GM18870 (cell line): ENCODE results near the gene FCHO1.
"Not testable (repeated sequence)": the region's sequence is repeated elsewhere in the genome, so short reads cannot be mapped to it uniquely, and the experiment has no call there.

ENCODE experiments used
- ATAC-seq: cut with Tn5 transposase; IDR thresholded peaks from one replicate; pipeline ENCODE4 v1.9.1; 2021; ENCODE audit warnings: moderate library complexity; ENCODE audit not compliant: unreplicated experiment

Gene FCHO1

DNA sequence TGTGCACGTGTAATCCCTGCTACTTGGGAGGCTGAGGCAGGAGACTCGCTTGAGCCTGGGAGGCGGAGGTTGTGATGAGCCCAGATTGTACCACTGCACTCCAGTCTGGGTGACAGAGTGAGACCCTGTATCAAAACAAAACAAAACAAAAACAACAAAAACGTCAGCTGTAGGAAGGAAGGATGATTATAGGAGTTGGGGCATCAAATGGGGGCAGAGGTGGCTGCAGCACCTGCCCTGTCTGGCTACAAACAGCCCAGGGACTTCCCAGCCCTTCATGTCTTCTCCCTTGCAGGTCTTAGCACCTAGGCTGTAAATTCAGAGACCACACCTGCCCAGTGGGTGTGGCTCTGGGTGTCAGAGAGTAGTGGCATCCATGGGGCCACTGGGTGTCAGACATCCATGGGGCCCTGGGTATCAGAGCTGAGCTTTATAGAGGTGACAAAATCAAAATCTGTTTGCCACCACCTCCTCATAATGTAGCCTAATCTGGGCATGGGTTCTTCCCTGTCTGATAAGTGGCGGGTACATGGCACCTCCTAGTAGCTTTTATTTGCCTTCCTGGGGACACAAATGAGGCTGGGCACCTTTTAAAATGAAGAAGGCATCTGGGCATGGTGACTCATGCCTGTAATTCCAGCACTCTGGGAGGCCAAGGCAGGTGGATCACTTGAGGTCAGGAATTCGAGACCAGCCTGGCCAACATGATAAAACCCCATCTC lies 38.9 kb downstream of the FCHO1 start:
- no peak for ATAC-seq

DNA sequence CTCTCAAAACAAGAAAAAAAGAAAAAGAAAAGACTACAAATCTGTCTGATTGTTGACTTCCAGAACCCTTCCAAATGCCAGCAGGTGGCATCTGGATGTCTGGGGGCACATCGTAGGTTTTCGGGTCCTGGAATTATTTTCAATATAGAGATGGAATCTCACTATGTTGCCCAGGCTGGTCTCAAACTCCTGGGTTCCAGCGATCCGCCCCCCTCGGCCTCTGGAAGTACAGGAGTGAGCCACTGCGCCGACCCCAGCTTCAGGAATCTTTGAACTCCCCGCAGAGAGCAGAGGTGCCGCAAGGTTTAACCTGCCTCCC lies 43.1 kb downstream of the FCHO1 start:
- ATAC-seq = no peak

DNA sequence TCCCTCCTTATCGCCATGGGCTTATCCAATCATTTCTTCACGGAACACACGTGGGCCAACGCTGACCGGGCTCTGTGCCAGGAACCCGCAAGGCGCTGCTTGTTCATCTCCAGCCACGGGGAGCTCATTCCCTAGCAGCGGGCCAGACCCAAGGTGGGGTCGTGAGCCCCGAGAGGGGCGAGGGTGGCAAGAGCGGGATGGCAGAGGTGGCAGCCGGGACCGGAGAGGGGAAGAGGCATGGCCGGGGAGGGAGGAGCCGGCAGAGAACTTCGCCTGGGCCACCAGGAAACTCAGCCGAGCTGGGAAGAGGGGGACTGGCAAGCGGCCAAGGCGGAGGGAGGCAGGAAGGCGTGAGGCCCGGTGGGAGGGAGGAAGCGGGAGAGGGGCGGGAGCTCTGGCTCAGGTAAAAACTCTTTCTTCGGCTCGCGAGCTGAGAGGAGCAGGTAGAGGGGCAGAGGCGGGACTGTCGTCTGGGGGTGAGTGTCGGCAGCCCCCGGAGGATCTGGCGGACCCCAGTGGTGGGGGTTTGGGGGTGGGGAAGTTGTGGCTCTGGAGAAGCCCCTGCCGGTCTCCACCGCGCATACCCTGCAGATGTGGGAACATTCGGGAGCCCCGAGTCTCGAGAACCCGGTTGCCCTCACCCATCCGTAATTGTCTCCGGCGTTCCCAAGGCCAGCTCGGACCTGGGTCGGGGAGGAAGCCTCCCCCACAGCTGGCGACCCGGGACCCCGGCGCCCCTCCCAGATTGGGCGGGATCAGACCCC lies 43.6 kb downstream of the FCHO1 start, which contains the start of gene B3GNT3:
Gene B3GNT3 (plus strand): TSS at position 408 of the 764 bp plus-strand sequence. CDS start 12,670 bp downstream, outside the sequence.
- no peak for ATAC-seq

DNA sequence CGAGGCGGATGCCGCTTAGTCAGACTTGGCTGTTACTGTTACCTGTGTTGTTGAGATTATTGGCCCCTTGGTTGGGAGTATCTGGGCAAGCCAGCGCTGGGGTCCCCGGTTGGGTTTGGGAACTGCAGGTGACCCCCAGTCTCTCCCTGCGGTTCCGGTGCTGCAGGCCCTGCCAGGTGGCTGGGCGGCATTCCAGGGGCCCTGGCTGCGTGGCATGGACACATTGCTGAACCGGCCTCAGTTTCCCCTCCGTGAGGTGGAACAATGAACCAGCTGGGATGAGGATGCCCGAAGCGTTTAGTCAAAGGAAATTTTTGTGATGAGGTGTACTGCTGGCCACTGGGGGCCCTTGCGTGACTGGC lies 44.2 kb downstream of the FCHO1 start:
- no peak for ATAC-seq

DNA sequence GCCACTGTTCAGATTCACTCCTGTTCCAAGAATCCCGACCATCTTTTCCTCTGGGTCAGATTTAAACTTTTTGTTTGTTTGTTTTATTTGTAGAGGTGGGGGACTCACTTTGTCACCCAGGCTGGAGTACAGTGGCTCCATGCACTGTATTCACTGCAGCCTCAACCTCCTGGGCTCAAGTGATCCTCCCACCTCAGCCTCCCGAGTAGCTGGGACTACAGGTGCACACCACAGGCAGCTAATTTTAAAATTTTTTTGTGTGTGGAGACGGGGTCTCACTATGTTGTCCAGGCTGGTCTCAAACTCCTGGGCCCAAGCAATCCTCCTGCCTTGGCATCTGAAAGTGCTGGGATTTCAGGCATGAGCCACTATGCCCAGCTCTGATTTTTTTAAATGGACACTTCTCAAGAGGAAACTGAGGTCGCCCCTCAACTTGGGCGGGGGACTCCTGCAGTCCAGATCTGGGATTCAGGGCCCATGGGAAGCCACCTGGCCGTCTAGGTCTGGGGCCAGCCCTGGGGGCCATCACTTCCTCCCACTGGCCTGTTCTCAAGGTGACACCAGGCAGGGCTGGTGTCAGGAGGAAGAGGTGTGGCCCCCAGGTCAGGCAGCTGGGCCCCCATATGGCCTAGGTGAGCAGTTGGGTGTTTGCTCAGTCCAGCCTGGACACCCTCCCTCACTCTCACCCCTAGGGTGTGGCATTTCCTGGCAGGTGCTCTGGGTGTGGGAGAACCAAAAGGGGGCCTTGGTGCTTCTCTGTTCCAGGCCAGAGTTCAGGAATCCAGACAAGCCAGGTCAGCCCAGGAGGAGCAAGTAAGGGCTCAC lies 44.9 kb downstream of the FCHO1 start:
- ATAC-seq = no peak

DNA sequence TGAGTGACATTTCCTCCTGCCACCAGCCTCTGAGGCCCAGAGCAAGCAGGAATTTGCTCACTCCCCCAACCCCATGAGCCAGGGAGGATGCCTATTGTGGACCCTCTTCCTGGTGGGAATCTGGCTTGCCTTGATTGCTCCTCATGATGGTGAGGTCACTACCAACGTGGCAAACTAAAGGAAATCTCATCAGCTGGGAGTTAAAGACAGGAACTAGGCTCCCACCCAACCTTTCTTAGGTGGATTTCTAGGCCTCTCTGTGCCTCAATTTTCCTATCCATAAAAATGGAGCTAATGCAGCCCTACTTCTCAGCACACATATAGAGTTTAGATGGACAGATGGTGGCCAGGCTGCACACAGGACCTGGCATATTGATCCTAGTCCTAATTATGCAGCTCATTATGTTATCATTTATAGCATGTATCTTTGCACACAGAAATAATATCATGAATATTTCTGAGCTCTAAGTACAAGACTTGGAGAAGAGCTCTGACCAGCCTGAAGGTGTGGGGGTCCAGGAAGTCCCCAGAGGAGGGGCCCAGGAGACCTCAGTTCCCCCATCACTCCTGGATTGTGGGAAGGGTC lies 45.7 kb downstream of the FCHO1 start:
- no peak for ATAC-seq

DNA sequence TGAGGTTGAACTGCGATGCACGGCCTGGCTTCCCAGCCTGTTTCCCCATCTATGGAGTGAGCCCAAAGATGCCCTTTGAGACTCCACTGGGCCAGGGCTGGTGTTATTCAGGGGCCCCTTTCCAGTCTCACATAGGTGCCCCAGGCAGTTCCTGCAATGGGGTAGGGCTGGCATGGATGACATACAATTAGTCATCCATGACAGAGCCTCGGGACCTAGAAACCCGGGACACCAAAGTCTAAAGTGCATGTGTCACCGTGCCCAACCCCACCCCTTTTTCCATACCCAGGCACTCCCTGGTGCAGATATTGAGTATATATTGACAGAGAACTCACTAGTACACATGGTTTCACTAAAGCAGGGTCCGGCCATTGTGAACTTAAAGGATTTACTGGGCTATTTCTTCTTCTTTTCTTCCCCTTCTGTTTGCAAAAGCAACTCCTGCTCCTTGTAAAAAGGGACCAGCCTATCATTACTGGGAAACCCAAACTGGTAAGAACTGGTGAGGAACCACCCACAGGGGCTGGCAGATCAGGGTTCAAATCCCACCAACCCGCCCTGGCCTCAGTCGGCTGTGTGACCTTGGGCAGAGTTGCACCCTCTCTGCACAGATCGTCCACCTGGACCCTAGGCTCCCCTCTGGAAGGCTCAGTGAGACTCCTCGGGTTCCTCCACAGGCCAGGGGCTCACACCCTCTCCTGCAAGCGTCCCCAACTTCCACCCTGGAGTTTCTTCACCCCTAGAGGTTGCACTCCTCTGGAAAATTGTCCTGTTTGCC lies 46.3 kb downstream of the FCHO1 start:
- ATAC-seq = no peak

DNA sequence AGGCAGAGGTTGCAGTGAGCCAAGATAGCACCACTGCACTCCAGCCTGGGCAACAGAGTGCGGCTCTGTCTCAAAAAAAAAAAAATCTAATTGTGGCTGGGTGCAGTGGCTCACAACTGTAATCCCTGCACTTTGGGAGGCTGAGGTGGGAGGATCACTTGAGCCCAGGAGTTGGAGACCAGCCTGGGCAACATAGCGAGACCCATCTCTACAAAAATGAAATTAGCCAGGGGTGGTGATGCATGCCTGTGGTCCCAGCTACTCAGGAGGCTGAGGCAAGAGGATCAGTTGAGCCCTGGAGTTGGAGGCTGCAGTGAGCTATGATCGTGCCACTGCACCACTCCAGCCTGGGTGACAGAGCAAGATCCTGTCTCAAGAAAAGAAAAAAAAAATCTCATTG lies 47.3 kb downstream of the FCHO1 start:
- not testable (repeated sequence) for ATAC-seq

DNA sequence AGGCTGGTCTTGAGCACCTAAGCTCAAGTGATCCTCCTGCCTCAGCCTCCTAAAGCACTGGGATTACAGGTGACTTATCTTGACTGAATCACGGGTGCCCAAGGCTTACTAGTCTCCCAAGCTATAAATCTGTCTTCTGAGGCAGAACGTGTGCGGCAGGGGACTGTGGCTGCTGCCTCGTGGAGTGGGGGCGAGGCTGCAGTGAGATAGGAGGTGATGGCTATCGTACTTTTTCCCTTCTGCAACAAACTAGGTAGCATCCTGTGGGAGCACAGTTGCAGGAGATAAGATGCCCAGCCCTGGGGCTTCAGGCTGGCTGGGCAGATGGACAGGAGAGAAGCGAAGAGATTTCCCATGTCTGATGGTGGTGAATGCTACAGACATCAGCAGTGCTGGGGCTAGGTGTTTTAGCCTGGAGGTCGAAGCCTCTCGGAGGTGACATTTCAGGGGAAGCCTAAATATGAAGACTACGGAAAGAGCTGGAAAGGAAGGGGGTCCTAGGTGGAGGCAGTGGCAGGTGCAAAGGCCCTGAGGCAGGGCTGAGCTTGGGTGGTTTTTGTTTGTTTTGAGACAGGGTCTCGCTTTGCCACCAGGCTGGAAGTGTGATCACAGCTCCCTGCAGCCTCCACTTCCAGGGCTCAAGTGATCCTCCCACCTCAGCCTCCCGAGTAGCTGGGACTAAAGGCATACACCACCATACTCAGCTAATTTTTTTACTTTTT lies 51.0 kb downstream of the FCHO1 start:
- no peak for ATAC-seq

DNA sequence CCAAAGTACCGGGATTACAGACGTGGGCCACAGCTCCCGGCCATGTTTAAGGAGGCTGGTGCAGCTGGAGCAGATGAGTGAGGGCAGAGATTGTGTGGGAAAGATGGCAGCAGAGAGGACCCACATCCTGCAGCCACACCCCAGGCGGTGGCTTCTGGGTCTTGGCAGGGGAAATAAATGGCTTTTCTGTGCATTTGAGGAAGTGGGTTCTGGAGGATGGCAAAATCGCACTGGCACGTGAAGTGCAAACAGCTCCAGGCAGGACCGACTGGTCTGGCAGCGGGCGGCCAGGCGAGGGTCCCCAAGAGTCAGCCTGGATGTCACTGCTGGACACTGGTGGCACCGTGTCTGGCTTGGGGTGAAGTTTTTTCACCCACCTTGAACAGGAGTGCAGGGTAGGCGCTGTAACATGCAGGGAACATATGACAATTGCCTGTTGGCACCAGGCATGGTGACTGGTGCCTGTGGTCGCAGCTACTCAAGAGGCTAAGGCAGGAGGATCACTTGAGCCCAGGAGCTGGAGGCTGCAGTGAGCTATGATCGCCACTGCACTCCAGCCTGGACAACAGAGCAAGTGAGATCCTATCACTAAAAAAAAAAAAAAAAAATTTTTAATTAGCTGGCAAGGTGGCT lies 52.1 kb downstream of the FCHO1 start:
- ATAC-seq = no peak

DNA sequence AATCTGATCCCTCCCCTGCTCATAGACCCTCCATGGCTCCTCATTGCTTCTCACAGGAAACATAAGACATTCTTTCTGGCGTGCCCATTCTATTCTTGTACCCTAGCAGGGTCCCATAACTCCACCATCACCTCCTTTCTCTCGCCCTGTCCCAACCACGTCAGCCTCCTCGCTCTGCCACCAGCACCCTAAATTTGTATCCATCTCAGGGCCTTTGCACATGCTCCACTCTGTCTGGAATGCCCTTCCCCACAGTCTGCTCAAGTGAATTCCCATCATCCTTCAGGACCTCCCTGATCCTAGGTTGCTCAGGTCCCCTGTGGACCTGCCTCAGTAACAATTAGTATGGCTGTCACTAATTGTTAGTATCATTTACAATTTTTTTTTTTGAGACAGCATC lies 54.1 kb downstream of the FCHO1 start:
- ATAC-seq = no peak

DNA sequence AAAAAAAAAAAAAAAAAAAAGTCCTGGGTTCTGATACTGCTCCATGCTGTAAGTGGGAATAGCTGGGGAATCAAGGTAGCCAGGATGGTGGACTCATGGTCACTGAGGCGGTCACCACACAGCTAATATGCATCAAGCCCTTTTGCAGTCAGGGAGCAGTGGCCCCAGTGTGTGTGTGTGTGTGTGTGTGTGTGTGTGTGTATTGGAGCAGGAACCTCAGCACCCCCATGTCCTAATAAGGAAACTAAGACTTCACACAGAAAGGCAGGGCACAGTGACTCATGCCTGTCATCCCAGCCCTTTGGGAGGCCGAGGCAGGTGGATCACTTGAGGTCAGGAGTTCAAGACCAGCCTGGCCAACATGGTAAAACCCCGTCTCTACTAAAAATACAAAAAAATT lies 55.7 kb downstream of the FCHO1 start:
- ATAC-seq = no peak

DNA sequence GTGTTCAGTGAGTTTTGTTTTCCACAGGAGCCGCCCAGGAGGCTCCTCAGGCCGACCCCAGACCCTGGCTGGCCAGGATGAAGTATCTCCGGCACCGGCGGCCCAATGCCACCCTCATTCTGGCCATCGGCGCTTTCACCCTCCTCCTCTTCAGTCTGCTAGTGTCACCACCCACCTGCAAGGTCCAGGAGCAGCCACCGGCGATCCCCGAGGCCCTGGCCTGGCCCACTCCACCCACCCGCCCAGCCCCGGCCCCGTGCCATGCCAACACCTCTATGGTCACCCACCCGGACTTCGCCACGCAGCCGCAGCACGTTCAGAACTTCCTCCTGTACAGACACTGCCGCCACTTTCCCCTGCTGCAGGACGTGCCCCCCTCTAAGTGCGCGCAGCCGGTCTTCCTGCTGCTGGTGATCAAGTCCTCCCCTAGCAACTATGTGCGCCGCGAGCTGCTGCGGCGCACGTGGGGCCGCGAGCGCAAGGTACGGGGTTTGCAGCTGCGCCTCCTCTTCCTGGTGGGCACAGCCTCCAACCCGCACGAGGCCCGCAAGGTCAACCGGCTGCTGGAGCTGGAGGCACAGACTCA lies 56.5 kb downstream of the FCHO1 start:
- no peak for ATAC-seq

DNA sequence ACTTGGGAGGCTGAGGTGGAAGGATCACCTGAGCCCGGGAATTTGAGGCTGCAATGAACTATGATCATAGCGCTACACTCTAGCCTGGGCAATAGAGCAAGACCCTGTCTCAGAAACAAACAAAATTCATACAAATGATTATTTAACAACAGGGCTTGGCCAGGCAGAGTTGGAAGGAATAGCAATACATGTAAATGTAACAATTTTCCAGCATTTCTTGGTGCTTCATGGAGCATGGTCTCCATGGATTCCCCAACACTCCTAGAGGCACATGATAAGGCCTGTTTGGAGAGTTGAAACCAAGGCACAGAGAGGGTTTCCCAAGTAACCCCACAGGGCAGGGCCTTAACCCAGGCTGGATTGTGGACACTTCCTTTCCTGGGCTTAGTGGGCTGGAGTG lies 59.8 kb downstream of the FCHO1 start:
- ATAC-seq = no peak

DNA sequence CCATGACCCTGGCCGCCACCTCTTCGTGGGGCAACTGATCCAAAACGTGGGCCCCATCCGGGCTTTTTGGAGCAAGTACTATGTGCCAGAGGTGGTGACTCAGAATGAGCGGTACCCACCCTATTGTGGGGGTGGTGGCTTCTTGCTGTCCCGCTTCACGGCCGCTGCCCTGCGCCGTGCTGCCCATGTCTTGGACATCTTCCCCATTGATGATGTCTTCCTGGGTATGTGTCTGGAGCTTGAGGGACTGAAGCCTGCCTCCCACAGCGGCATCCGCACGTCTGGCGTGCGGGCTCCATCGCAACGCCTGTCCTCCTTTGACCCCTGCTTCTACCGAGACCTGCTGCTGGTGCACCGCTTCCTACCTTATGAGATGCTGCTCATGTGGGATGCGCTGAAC lies 60.4 kb downstream of the FCHO1 start:
- ATAC-seq = no peak

DNA sequence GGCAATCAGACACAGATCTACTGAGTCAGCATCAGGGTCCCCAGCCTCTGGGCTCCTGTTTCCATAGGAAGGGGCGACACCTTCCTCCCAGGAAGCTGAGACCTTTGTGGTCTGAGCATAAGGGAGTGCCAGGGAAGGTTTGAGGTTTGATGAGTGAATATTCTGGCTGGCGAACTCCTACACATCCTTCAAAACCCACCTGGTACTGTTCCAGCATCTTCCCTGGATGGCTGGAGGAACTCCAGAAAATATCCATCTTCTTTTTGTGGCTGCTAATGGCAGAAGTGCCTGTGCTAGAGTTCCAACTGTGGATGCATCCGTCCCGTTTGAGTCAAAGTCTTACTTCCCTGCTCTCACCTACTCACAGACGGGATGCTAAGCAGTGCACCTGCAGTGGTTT lies 60.8 kb downstream of the FCHO1 start:
- no peak for ATAC-seq

DNA sequence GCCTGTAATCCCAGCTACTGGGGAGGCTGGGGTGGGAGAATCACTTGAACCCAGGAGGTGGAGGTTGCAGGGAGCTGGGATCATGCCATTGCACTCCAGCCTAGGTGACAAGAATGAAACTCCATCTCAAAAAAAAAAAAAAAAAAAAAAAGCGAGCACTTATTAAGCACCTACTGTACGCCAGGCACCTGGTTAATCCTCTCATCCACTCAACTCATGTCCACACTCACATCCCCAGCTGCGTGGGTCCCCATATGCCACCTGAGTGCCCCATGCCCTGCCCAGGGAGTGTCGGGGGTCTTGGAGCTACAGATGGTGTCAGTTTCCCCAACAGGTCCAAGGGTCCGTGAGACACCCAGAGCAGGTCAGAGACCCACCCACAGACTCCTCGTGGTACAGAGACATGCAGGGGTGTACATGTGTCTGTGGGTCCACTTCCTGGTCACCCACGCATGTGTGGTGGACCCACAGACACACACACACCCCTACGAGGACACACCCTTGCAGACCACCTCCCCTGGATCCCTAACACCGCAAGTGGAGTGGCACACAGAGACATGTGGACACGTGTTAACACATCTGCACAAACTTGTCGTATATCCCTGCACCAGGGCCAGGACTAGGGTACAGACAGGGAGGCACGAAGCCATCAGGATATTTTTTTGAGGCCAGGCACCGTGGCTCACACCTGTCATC lies 66.5 kb downstream of the FCHO1 start:
- no peak for ATAC-seq

DNA sequence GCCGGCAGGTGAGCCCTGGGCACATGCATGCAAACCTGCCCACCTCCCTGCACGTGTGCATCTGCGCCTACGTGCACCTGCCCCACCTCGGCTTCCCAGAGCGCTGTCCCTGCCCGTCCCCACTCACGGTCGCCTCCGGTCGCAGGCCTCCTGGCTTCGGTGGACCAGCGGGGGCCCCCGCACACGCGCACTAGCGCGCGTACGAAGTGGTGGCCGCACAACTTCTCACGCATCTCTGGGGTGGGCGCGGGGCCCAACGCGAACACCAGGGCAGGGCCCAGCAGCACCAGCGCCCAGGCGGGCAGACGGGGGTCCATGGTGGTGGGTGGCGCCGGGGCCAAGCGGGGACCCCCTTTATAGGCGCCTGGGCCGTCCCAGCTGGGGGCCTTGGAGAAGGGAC lies 69.9 kb downstream of the FCHO1 start, which contains the start of gene INSL3:
Gene INSL3 (minus strand): TSS at position 330 of the 400 bp plus-strand sequence. CDS start 13 bp downstream, at position 317.
- ATAC-seq = no peak
